Mesothelial cell of epicardium (in vitro differentiated cells): ENCODE measurements around the gene VPS52. TPM values are rescaled to one million over a fixed set of nuclear protein-coding genes. Genes with fewer than 3 reads are reported as not detected.

Source experiments
- DNase-seq, 2 experiments: peaks; one replicate each; pipeline ENCODE4 v3.0.0; 2021; ENCODE audit warnings: low spot score in 2 of 2; ENCODE audit not compliant: unreplicated experiment in 2 of 2
- H3K27ac Mint-ChIP-seq: 2 replicates; pipeline ENCODE4 v1.8.0; 2021; ENCODE audit warnings: mixed read lengths
- H3K27me3 Mint-ChIP-seq: 2 replicates; pipeline ENCODE4 v1.8.0; 2021; ENCODE audit warnings: low read depth, mixed read lengths
- H3K36me3 Mint-ChIP-seq: 2 replicates; pipeline ENCODE4 v1.8.0; 2021; ENCODE audit warnings: mixed read lengths
- H3K4me1 Mint-ChIP-seq: 2 replicates; pipeline ENCODE4 v1.8.0; 2021; ENCODE audit warnings: mixed read lengths
- H3K4me3 Mint-ChIP-seq: 2 replicates; pipeline ENCODE4 v1.8.0; 2021; ENCODE audit warnings: mild to moderate bottlenecking, moderate library complexity, mixed read lengths
- H3K9me3 Mint-ChIP-seq: 2 replicates; pipeline ENCODE4 v1.8.0; 2021; ENCODE audit warnings: mixed read lengths
- CTCF ChIP-seq: fragments of 200-600 bp; sonication (generic); IDR thresholded peaks from one replicate; pipeline ENCODE4 v1.5.0; 2021; ENCODE audit warnings: antibody characterized with exemption; ENCODE audit not compliant: unreplicated experiment
- total RNA-seq: library from RNA; stranded (reverse); gene quantifications from 3 replicates; pipeline ENCODE4 v1.2.1, GENCODE V29; 2021

VPS52 gene
- total RNA-seq, 1 donor from 2014 or later, result 69.8 TPM

- no peaks in the 10 kb centered on the region for H3K27me3 Mint-ChIP-seq
- no peak for TF ChIP-seq CTCF
- peaks cover 62% of the 10 kb centered on the region for H3K4me1 Mint-ChIP-seq
- peaks cover 26% of the 10 kb centered on the region for H3K36me3 Mint-ChIP-seq
- H3K4me3 Mint-ChIP-seq, result peak overlapping the region; percentile 99
- no peak for DNase-seq
- H3K9me3 Mint-ChIP-seq, result no peaks in the 10 kb centered on the region
- H3K27ac Mint-ChIP-seq, result peak overlapping the region; percentile 86
Measured at GRCh38 chr6:33205191-33206026, 66.3 kb downstream of the VPS52 start.

- H3K4me1 Mint-ChIP-seq, result peaks cover 63% of the 10 kb centered on the region
- no peaks in the 10 kb centered on the region for H3K9me3 Mint-ChIP-seq
- no peaks in the 10 kb centered on the region for H3K27me3 Mint-ChIP-seq
- no peak for TF ChIP-seq CTCF
- H3K36me3 Mint-ChIP-seq, result peaks cover 19% of the 10 kb centered on the region
- peak within 1 kb of the TSS; percentile 86 for H3K27ac Mint-ChIP-seq
- H3K4me3 Mint-ChIP-seq, result peak within 1 kb of the TSS; percentile 99
- peak; percentile 90 for DNase-seq
Measured at GRCh38 chr6:33204415-33205190, 67.1 kb downstream of the VPS52 start, which contains the start of gene HSD17B8. Gene HSD17B8, plus strand, starts transcription at chr6:33204655. Its CDS starts 14 bp downstream, at chr6:33204669.

GRCh38 chr6:33204165-33204414, 67.6 kb downstream of the VPS52 start:
- H3K27ac Mint-ChIP-seq, result peak overlapping the region; percentile 85
- peaks cover 16% of the 10 kb centered on the region for H3K36me3 Mint-ChIP-seq
- TF ChIP-seq CTCF, result no peak
- H3K27me3 Mint-ChIP-seq, result no peaks in the 10 kb centered on the region
- peaks cover 63% of the 10 kb centered on the region for H3K4me1 Mint-ChIP-seq
- DNase-seq, result no peak
- H3K9me3 Mint-ChIP-seq, result no peaks in the 10 kb centered on the region
- peak overlapping the region; percentile 99 for H3K4me3 Mint-ChIP-seq

GRCh38 chr6:33203443-33204164, 68.1 kb downstream of the VPS52 start:
- no peaks in the 10 kb centered on the region for H3K9me3 Mint-ChIP-seq
- no peaks in the 10 kb centered on the region for H3K27me3 Mint-ChIP-seq
- no peak for DNase-seq
- peaks cover 16% of the 10 kb centered on the region for H3K36me3 Mint-ChIP-seq
- H3K4me1 Mint-ChIP-seq, result peaks cover 63% of the 10 kb centered on the region
- no peak for TF ChIP-seq CTCF
- peak overlapping the region; percentile 99 for H3K4me3 Mint-ChIP-seq
- peak overlapping the region; percentile 85 for H3K27ac Mint-ChIP-seq

GRCh38 chr6:33202799-33203198, 68.9 kb downstream of the VPS52 start:
- Mint-ChIP-seq H3K4me1 (peaks cover 71% of the 10 kb centered on the region), H3K36me3 (peaks cover 16% of the 10 kb centered on the region), H3K9me3 (no peaks in the 10 kb centered on the region), H3K27ac (peak overlapping the region; percentile 30), H3K4me3 (peak overlapping the region; percentile 99), H3K27me3 (no peaks in the 10 kb centered on the region)
- no peak for DNase-seq
- TF ChIP-seq CTCF, result no peak
